Smooth muscle cell of the coronary artery (primary cell): Measurements from ENCODE around the gene POGZ. TPM values are rescaled to one million over a fixed set of nuclear protein-coding genes. Genes with fewer than 3 reads are reported as not detected.

Experiments
- total RNA-seq: library from RNA; depleted of rRNA; stranded (reverse); fragments of >200 nt; gene quantifications from 2 replicates; pipeline ENCODE4 v1.2.3, GENCODE V29; 2014; ENCODE audit warnings: low replicate concordance

POGZ gene, protein sequence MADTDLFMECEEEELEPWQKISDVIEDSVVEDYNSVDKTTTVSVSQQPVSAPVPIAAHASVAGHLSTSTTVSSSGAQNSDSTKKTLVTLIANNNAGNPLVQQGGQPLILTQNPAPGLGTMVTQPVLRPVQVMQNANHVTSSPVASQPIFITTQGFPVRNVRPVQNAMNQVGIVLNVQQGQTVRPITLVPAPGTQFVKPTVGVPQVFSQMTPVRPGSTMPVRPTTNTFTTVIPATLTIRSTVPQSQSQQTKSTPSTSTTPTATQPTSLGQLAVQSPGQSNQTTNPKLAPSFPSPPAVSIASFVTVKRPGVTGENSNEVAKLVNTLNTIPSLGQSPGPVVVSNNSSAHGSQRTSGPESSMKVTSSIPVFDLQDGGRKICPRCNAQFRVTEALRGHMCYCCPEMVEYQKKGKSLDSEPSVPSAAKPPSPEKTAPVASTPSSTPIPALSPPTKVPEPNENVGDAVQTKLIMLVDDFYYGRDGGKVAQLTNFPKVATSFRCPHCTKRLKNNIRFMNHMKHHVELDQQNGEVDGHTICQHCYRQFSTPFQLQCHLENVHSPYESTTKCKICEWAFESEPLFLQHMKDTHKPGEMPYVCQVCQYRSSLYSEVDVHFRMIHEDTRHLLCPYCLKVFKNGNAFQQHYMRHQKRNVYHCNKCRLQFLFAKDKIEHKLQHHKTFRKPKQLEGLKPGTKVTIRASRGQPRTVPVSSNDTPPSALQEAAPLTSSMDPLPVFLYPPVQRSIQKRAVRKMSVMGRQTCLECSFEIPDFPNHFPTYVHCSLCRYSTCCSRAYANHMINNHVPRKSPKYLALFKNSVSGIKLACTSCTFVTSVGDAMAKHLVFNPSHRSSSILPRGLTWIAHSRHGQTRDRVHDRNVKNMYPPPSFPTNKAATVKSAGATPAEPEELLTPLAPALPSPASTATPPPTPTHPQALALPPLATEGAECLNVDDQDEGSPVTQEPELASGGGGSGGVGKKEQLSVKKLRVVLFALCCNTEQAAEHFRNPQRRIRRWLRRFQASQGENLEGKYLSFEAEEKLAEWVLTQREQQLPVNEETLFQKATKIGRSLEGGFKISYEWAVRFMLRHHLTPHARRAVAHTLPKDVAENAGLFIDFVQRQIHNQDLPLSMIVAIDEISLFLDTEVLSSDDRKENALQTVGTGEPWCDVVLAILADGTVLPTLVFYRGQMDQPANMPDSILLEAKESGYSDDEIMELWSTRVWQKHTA (N-terminal part only)
- total RNA-seq, result 9.1 and 17.0 TPM in 2 replicates

DNA sequence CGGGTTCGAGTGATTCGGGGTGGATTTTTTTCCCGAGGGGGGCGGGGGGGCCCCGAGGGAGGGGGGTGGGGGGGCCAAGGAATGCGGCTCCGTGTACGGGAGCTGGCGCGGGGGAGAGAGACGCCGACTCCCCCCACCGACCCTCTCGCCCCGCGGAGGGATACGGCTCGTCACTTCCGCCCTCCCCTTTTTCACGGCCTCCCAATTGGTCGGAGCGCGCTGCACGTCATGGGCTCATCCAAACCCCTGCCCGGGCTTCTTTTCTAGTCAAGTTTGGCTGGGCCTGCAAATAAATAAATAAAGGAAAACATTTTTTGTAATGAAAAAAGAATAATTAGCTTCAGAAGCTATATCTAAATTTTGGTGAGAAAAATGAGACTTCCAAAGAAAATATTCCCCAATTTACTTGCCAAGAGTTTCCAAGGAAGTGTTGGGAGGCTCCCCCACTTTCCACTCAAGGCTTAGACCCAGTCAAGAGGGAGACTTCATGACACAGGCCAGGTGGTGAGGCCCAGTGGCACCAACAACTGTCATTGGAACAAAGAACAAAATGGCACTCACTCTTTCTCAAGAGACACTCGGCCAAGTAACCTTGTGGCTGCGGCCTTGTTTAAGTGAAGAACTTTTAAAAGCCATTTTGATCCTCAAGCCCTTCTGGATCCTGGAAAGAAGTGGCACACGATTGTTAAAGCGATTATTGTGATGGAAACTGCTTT lies at the start of gene POGZ:
TSS of gene POGZ (minus strand) at position 164 of the 716 bp plus-strand sequence. CDS start 17,290 bp downstream, outside the sequence.

DNA sequence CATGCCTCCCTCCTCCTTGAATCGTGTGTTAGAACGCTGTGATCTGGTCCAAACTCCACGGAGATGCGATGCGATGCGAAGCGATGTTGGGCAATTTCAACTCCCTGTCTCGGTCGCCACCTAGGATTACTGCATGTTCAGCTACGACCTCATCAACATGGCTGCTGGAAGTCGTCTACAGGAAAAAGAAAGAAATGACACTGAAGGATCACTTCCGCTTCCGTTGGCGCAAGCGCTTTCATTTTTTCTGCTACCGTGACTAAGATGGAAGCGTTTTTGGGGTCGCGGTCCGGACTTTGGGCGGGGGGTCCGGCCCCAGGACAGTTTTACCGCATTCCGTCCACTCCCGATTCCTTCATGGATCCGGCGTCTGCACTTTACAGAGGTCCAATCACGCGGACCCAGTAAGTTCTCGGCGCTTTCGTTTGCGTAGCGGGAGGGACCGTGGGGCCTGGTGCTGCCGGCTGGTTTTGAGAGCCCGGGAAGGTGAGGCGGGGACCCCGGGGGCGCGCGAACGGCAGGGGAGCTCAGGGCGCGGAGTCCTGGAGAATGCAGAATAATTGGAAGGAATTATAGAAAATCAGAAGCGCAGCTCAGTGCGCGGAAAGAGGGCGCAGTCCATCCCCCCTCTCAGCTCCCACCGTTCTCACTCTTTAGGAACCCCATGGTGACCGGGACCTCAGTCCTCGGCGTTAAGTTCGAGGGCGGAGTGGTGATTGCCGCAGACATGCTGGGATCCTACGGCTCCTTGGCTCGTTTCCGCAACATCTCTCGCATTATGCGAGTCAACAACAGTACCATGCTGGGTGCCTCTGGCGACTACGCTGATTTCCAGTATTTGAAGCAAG lies 59.7 kb downstream of the POGZ start, which contains the start of gene PSMB4:
TSS of gene PSMB4 (plus strand) at position 250 of the 848 bp plus-strand sequence. CDS start at position 265, 15 bp downstream.

DNA sequence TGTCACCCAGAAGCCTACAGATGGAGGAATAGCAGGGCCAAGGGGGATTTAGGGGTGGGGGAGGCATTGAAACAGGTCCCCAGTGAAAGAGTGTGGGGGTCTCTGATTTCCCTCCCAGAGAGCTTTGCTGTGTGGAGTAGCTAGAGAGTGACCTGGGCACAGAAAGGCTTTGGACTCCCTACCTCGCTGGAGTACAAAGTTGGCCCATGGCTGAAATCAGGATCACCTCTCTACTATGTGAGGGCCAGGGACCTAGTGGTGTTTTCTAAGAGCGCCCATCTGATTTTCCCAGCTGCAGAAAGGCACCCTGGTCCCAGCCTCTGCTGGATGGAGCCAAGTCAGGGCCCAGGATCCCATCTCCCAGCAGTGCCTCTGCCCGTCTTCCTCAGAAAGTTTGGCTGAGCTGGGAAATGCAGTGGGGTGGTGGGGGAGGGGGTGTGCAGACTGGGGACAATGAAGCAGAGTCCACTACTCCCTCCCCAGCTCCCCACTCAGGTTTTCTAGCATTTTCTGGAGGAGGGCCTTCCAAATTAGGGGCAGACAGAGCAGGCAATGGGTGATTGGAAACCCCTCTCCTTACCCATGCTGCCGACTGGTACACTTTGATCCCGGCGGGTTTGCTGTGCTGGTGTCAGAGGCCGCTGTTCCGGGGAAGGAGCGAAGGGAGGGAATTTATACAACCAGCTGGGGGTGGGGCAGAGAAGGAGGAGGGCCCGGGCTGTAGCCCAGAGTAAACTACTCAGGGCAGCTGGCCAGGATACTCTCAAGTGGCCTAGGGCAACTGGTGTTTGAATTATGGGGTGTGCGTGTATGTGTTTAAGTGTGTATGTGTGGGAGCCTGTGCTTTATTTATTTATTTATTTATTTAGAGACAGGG lies 87.0 kb downstream of the POGZ start, which contains the start of gene SELENBP1:
TSS of gene SELENBP1 (minus strand) at position 648 of the 877 bp plus-strand sequence. CDS start at position 584, 64 bp downstream.

Other genes with a start within 250 kb of the POGZ start
- 293 and 430 TPM in 2 replicates for gene PSMD4, start 204.8 kb downstream of the POGZ start, total RNA-seq
- gene ZNF687, start 177.2 kb downstream of the POGZ start, total RNA-seq, result 7.0 and 7.8 TPM in 2 replicates
- gene PI4KB, start 132.1 kb downstream of the POGZ start, total RNA-seq, result 31.1 and 55.7 TPM in 2 replicates
- gene RFX5, start 112.2 kb downstream of the POGZ start, total RNA-seq, result 26.3 and 28.9 TPM in 2 replicates
- gene SELENBP1, start 86.8 kb downstream of the POGZ start, total RNA-seq, result 34.8 and 125 TPM in 2 replicates
- 278 and 486 TPM in 2 replicates for gene PSMB4, start 59.9 kb downstream of the POGZ start, total RNA-seq
- 0.30 and 0.35 TPM in 2 replicates for gene CGN, start 51.9 kb upstream of the POGZ start, total RNA-seq
- 8.5 and 18.1 TPM in 2 replicates for gene TUFT1, start 80.8 kb upstream of the POGZ start, total RNA-seq
- 16.2 and 58.9 TPM in 2 replicates for gene SNX27, start 152.6 kb upstream of the POGZ start, total RNA-seq